HG03039 (cell line): ENCODE data around the gene SLC25A25.
A peak's percentile ranks its signal among the peaks of the same experiment; 100 is the strongest.
"Not testable (repeated sequence)": the region's sequence is repeated elsewhere in the genome, so short reads cannot be mapped to it uniquely, and the experiment has no call there.

Experiments
- ATAC-seq: cut with Tn5 transposase; IDR thresholded peaks from one replicate; pipeline ENCODE4 v1.9.1; 2021; ENCODE audit warnings: mild to moderate bottlenecking, moderate library complexity; ENCODE audit not compliant: unreplicated experiment

The SLC25A25 gene

GRCh38 chr9:128051932-128052709, 15.9 kb upstream of the SLC25A25 start:
- ATAC-seq, result no peak

- ATAC-seq, result no peak
Measured at GRCh38 chr9:128053560-128053959, 14.5 kb upstream of the SLC25A25 start.

GRCh38 chr9:128054087-128054486, 13.9 kb upstream of the SLC25A25 start:
- no peak for ATAC-seq

- ATAC-seq, result no peak
Measured at GRCh38 chr9:128055344-128056040, 12.5 kb upstream of the SLC25A25 start.

GRCh38 chr9:128056086-128056485, 11.9 kb upstream of the SLC25A25 start:
- no peak for ATAC-seq

GRCh38 chr9:128056887-128057723, 10.9 kb upstream of the SLC25A25 start:
- ATAC-seq, result no peak

- ATAC-seq, result no peak
Measured at GRCh38 chr9:128057724-128058409, 10.2 kb upstream of the SLC25A25 start.

GRCh38 chr9:128059365-128059983, 8.6 kb upstream of the SLC25A25 start:
- no peak for ATAC-seq

GRCh38 chr9:128061275-128061960, 6.6 kb upstream of the SLC25A25 start:
- ATAC-seq, result no peak

GRCh38 chr9:128062279-128062678, 5.8 kb upstream of the SLC25A25 start:
- ATAC-seq, result no peak

GRCh38 chr9:128062846-128063831, 4.9 kb upstream of the SLC25A25 start:
- no peak for ATAC-seq

GRCh38 chr9:128065907-128066712, 1.9 kb upstream of the SLC25A25 start:
- ATAC-seq, result no peak

GRCh38 chr9:128066713-128067644, 1.1 kb upstream of the SLC25A25 start, which contains the start of gene NAIF1:
TSS of gene NAIF1 (minus strand) at chr9:128067320. CDS start at chr9:128067101, 219 bp downstream.
- peak; percentile 59 for ATAC-seq

GRCh38 chr9:128068386-128069205, 564 bp downstream of the SLC25A25 start:
- ATAC-seq, result peak; percentile 5

- no peak for ATAC-seq
Measured at GRCh38 chr9:128070874-128071273, 2.8 kb downstream of the SLC25A25 start.

- ATAC-seq, result not testable (repeated sequence)
Measured at GRCh38 chr9:128071475-128071874, 3.4 kb downstream of the SLC25A25 start.
